ENCODE data around the gene CHSY3.
A peak's percentile ranks its signal among the peaks of the same experiment; 100 is the strongest.

Gene CHSY3

DNA sequence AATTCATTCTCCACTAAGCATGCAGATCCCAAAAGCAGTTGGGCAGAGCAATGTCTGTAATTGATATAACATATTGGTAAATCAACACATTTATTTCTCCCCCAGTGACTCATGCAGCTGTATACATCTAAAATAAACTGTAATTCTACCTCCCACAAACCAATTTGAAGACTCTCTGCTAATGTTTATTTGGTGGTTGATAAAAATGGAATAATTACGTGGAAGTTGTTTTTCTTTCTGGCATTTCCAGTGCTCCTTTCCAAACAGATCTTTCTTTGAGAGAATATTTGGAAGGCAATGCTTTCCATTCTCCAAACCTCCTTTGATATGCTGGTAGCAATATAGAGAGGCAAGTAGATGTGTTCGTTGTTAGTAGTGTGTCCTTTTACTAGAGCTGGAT lies 194.7 kb downstream of the CHSY3 start:
- CTCF ChIA-PET: no interaction called here
- DNase-seq (ENCODE audit: extremely low spot score): no peak
- TF ChIP-seq, protein P1, sequence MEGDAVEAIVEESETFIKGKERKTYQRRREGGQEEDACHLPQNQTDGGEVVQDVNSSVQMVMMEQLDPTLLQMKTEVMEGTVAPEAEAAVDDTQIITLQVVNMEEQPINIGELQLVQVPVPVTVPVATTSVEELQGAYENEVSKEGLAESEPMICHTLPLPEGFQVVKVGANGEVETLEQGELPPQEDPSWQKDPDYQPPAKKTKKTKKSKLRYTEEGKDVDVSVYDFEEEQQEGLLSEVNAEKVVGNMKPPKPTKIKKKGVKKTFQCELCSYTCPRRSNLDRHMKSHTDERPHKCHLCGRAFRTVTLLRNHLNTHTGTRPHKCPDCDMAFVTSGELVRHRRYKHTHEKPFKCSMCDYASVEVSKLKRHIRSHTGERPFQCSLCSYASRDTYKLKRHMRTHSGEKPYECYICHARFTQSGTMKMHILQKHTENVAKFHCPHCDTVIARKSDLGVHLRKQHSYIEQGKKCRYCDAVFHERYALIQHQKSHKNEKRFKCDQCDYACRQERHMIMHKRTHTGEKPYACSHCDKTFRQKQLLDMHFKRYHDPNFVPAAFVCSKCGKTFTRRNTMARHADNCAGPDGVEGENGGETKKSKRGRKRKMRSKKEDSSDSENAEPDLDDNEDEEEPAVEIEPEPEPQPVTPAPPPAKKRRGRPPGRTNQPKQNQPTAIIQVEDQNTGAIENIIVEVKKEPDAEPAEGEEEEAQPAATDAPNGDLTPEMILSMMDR (IDR thresholded peaks at IDR 0.05; ENCODE audit: control extremely low read depth, extremely low read depth, low read depth, missing control alignments): no peak
- POLR2A ChIA-PET: no interaction called here

- POLR2A ChIA-PET: no interaction called here
- CTCF ChIA-PET: no interaction called here
- TF ChIP-seq, protein P1 (IDR thresholded peaks at IDR 0.05; ENCODE audit: control extremely low read depth, extremely low read depth, low read depth, missing control alignments): no peak
- no peak for DNase-seq (ENCODE audit: extremely low spot score)
Observed at GRCh38 chr5:130102375-130102774, 198.1 kb downstream of the CHSY3 start.

- ChIA-PET CTCF (no interaction called here), POLR2A (no interaction called here)
- TF ChIP-seq, protein P1 (IDR thresholded peaks at IDR 0.05; ENCODE audit: control extremely low read depth, extremely low read depth, low read depth, missing control alignments): no peak
- DNase-seq (ENCODE audit: extremely low spot score): no peak
Observed at GRCh38 chr5:130102960-130103359, 198.7 kb downstream of the CHSY3 start.

GRCh38 chr5:130104895-130105688 lies 200.8 kb downstream of the CHSY3 start:
- TF ChIP-seq, protein P1 (IDR thresholded peaks at IDR 0.05; ENCODE audit: control extremely low read depth, extremely low read depth, low read depth, missing control alignments): no peak
- ChIA-PET POLR2A (no interaction called here), CTCF (no interaction called here)
- DNase-seq (ENCODE audit: extremely low spot score): no peak

GRCh38 chr5:130106480-130106879 lies 202.2 kb downstream of the CHSY3 start:
- ChIA-PET CTCF (interaction anchor here (0.8 to 2.1 kb wide), 2 partner anchors 10 to 30 kb away, joined by 3 to 5 read pairs; no protein-coding TSS in a partner anchor), POLR2A (no interaction called here)
- TF ChIP-seq, protein P1 (IDR thresholded peaks at IDR 0.05; ENCODE audit: control extremely low read depth, extremely low read depth, low read depth, missing control alignments): no peak
- DNase-seq (ENCODE audit: extremely low spot score): no peak

DNA sequence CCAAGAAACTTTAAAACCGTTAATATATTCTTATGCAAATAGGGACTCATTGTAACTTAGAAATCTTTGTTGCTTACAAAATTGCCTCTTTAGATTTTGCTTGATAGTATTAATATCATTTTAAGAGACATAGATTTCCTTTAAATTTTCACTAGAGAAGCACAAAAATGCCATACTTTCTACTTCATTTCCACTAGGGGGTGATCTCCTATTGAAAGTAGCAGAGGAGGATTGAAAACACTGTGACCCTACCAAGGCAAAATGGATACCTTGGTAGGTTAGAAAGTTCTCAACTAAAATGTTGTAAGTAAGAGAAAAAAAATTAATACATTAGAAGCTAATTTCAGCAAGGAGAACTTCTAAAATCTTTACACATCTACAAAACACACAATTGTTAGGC lies 204.9 kb downstream of the CHSY3 start:
- peak; percentile 8 for DNase-seq (ENCODE audit: extremely low spot score)
- ChIA-PET POLR2A (no interaction called here), CTCF (interaction anchor here (1.5 kb wide), 1 partner anchor 31 kb away, joined by 4 read pairs; no protein-coding TSS in a partner anchor)
- TF ChIP-seq, protein P1 (IDR thresholded peaks at IDR 0.05; ENCODE audit: control extremely low read depth, extremely low read depth, low read depth, missing control alignments): peak; percentile 40
